IPS-NIHi7 (cell line): ENCODE data around the gene CST3.
A peak's percentile ranks its signal among the peaks of the same experiment; 100 is the strongest.
"Not testable (repeated sequence)": the region's sequence is repeated elsewhere in the genome, so short reads cannot be mapped to it uniquely, and the experiment has no call there.

Source experiments
- DNase-seq: peaks from one replicate; pipeline ENCODE4 v3.0.0; 2012; ENCODE audit warnings: mixed read lengths; ENCODE audit errors: extremely low spot score

CST3 gene

GRCh38 chr20:23643659-23644058 is 5.9 kb upstream of the CST3 start:
- no peak for DNase-seq

DNA sequence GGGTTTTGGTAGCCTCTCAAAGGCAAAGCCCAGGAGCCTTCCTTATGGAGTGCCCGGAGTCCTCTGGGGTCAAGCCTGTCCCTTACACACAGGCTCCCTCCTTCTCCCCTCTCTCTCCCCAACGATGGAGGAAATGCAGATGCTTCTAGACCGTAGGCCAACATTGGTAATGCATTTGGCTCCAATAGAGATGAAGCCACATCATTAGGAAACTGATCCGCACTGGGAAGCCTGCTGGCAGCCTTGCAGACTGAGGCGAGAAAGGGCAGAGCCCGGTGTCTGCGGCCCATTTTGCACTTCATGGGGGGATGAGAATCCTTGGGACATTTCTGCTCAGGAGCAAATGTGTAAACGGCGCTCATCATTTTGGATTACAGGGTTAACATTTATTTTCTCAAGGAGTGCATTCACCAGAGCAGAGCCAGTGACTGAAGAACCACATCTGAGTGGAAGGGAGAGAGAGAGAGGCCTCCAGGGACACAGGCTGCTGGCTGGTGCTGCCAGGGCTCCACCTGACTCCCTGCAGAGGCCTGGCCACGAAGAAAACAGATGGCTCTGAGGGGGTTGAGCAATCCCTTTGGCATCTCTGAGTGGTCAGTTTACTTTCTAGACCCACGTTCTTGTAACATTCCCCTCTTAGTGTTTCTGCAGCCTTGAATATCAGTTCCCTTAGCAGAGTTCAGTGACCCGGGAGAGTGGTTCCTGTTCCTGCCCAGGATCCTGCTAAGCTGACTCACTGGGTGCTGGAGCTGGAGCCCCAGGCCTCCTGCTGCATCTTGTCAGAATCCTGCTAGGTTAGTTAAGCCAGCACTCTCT is 4.4 kb upstream of the CST3 start:
- DNase-seq = no peak

DNA sequence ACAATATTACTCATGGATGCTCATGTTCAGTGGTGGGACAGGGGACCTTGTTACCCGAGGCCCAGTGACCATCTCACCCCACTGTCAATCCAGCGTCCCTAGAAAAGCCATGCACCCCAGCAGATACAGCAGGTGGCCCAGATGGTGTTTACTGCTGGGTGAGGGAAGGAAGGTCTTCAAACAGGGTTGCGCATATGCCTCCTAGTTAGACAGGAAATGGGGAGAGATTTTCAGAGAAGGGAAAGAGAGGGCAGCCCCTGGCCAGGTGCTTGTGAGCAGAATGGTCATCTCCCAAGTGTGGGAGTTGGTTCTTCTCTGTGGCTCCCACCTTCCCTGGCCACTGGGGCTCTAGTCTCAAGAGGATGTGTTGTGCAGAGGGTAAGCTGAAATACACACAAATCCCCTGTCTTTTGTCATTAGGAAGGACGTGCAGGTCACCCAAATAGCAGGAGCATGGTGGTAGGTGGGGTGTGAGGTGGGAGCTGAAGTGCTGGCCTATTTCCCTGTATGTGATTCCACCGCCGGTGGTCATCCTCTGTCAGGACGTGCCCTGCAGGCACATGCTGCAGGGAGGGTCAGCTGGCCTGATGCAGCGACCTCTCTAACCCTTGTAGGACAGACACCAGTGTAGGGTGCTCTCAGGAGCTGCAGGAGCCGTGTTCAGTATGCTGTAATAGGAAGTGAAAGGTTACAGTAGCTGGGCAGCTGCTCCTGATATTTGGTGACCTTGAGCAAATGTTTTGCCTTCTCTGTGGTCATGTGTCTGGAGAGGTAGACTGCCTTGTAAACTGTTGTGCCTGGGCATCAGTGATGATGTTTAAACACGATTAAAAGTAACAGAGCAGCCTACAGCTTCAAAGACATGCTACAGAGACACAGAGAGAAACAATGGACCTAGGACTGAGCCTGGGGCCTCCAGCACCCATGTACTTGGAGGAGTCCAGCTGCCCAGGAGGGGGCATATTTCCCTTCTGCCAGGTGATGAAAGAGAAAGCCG is 3.2 kb upstream of the CST3 start:
- DNase-seq = no peak

DNA sequence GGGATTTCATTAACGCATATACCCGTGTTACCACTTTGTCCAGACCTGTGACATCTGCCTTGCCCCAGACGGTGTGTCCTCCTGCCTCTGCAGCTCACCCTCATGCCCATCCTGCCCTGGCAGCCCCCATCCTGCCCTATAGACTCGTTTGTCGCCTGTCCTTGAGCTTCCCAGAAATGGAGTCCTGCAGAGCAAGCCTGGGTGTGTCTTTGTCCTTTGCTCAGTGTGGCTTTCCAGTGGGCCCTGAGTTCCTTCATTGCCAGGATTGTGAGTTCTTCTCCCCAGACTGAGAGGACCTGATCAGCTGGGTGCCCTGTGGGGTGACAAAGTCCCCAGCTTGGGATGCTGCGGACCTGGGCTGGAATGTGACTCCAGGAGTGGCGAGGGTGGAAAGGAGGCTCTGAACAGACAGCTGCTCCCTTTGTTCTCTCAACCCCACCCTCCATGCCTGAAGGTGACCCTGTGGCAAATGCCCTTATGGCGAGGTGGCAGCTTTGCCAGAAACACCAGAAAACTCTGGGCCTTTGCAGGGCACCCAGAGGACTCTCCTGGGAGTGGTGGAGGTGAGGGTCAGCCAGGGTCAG is 2.4 kb upstream of the CST3 start:
- DNase-seq = no peak

DNA sequence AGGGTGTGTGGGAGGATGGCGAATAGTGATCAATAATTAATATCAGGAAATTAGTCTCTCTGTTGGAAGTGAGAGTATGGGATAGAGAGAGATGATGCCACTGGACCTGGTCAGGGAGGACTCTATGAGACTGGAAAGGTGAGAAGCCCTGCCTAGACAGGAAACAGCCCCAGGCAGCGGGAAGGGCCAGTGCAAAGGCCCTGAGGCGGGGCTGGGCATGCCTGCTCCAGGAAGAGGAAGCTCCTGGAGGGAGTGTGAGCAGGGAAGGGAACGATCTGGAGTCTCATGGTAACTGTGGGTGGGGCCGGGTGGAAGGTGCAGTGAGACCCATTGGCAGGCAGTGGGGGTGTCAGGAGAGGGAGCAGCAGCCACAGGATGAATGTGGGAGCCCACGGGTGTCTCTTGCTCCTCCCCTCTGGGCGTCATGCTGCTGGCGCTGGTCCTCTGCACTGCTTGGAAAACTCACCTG is 1.8 kb upstream of the CST3 start:
- DNase-seq = no peak

DNA sequence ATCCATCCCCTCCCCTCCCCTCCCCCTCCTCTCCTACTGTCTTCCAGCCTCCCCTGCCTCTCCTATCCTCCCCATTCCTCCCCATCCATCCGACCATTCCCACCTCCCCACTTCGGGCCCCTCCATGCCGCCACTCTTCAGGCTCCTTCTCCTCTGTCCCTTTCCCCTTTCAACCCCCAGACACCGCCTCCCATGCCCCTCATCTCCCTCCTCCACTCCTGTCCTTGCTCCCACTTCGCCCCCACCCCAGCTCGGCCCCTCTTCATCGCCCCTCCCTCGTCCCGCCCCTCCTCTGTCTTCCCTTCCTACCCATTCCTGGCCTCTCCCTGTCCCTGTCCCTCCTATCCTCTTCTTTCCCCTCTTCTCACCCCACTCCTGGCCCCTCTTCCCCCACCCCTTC is 554 bp upstream of the CST3 start:
- DNase-seq = no peak

GRCh38 chr20:23636908-23637281 is 860 bp downstream of the CST3 start:
- DNase-seq = no peak

DNA sequence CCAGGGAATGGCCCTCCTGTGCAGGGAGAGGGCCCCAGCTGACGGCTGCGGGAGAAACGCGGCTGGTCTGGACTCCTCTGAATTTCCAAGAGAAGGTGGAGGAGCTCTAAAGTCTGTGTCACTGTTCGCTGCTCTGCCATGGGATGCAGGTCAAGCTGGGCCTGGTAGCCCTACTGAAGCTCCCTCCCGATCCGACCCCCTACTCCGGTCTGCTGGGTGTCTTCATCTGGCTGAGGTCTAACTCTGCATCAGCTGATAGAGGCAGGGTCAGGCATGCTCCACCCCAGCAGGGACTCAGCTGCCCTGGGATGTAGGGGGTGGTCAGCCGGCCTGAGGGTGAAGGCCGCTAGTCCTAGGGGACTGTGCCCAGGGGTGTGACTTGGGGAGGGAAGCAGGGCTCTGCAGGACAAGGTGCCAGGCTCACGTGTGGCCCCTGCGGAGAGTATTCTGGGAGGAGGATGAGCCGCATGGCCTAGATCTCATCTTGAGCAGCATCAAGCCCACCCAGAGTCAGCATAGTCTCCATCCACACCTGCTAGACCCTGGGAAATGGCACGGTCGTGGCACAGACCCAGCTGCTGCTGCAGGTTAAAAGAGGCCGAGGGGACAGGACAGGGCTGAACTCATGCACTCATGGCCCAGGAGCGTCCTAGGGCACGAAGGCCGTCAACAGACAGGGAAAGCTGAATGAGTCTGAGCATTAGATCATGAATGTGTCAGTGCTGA is 1.4 kb downstream of the CST3 start:
- DNase-seq = no peak

- not testable (repeated sequence) for DNase-seq
Measured at GRCh38 chr20:23635768-23636090, 2.0 kb downstream of the CST3 start.

DNA sequence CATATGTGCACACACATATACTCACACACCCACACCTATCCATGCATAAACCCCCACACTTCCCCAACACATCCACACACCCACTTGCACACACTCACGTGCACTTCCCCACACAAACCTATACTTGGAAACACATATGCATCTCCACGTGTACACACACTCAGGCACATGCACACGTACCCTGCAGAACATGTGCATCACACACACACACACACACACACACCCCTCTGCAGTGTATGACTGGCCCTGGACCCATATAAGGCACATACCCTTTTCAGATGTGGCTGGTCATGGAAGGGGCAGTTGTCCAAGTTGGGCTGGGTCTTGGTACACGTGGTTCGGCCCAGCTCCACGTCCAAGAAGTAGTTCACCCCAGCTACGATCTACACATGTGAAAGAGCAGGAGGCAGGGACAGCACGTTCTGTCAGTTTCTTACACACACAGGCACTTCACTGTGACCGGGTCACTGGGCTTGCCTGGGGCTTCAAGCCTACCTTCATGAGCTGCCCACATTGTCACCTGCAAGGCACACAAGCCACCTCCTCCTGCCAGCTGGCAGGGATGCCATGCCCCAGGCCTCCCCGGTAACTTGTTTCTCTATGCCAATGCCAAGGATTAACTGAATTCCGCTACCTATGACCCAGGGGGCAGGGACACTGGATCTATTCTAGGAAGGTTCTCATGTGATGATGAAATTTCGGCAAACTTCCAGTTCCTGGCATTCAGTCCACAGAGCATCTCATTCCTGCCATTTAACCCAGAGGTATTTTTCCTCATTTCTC is 2.6 kb downstream of the CST3 start:
- no peak for DNase-seq

DNA sequence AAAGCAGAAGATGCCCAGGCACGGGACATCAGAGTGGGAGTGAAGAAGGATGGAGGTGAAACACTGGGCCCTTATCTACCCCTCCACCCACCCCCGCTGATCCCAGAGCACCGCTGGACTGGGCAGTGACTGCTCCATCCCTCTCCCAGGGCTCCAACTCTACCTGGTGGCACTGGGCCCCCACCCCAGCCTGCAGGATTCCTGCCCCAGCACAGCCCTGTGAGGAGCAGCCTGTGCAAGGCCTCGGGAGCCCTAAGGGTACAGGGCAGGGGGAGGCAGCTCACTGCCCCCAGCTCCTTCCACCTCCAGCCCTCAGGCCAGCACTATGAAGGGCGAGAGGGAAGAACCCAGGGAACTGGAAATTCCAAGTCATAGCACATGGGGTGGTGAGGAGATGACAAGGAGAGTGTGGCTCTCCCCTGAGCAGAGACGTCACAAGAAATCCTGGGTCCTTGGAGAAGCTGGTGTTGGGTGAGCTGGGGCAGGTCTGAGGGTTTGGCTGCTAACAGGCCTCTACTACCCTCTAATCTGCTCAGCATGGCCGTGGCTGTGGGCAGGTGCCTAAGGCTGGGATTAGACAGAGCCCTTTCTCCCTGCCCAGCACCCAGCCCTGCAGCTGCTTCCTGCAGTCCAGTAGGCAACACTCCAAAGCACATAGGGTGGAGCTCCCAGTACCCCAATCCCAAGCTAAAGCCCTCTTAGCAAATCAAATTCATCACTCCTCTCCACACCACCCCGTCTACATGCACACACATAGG is 3.5 kb downstream of the CST3 start:
- no peak for DNase-seq

DNA sequence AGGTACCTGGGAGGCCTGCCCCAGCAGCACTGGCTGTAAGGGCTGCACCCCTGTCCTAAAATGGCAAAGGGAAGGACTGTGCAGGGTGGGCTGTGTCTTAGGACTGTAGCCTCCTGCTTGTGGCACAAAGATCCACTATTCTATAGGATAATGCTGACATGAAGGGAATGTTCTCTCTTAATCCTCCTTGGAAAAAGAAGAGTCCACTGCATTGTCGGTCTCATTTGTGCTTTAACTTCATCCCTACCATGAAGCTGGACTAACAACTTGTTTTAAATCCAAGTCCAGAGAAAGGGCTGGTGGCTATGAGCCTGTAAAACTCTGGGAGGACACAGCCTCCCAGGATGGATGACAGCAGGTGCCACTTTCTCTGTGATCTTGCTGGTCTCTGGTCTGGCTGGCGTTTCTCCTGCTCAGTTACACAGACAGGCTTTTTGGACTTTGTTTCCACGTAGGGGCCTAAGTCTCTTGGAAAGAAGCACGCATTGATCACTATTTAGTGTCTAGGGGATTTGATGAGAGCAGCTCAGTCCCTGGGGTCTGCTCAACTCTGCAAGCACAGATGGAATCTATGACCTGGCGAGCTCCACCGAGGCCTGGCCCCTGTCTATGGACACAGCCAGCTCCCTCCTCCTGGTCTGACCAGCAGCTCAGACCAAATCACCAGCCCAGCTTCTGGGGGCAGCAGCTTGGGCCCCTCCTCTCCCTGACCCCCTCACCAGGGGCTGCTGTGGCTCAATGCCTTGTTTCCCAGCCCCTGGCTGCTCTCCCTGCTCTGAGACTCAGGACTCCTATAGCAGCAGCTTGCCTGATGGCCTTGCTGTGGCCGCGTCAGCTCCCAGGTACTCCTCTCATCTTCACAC is 4.8 kb downstream of the CST3 start:
- DNase-seq = no peak

DNA sequence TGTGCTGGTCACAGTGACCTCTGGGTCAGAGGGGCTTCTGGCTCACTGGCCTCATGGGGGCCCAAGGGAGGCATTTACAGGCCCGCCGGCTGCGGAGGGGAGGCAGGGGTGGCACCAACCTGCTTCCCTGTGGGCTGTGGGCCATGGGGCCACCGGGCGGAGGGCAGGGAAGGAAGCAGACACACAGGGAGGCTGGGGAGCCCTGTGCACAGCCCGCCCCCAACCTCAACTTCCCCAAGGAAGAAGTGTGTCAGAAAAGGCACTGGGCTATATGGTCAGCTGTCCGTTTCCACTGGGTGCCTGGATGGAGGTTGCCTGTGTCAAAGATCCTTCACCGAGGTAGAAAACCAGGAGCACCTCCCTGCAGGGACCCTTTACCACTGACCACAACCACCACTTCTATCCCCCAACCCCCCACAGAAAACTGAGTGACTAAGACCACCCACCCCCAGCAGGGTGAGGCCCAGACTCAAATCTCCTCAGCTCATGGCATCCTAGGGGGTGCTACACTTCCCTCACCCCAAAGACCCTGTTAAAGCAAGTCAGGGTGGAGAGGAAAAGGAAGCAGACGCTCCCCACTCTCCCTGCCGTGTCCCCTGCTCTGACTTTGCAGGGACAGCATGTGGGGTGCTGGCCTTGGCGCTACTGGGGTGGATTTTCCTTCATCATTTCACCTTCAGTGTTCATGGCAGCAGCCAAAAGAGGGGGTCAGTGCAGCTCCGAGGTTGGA is 5.6 kb downstream of the CST3 start:
- DNase-seq = no peak

DNA sequence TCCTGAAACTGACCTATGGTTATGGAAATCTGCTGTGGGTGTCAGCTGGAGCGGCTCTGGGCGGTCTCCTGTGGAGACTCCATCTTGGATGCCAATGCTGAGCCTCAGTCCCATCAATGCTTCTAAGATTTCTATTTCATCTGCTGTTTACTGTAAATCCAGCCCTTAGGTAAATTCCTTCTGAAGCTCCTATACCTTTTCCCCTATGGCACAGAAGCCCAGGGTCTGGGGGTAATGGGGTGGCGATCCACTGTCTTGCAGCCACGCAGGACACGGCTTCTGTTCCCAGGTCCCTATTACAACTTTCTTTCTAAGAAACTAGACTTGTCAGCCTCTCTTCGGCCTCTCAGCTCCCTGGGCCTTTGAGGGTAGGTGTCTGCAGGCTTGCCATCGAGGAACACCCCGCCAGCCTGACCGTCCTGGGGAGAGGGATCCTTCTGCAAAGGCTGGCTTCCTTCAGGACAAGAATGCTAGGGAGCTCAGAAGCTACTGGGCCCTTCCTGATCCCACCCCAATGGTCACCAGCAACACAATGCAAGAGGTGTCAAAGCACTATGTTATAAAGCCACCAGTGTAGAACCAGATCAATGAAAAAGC is 6.4 kb downstream of the CST3 start:
- no peak for DNase-seq

GRCh38 chr20:23630392-23630849 is 7.3 kb downstream of the CST3 start:
- no peak for DNase-seq

DNA sequence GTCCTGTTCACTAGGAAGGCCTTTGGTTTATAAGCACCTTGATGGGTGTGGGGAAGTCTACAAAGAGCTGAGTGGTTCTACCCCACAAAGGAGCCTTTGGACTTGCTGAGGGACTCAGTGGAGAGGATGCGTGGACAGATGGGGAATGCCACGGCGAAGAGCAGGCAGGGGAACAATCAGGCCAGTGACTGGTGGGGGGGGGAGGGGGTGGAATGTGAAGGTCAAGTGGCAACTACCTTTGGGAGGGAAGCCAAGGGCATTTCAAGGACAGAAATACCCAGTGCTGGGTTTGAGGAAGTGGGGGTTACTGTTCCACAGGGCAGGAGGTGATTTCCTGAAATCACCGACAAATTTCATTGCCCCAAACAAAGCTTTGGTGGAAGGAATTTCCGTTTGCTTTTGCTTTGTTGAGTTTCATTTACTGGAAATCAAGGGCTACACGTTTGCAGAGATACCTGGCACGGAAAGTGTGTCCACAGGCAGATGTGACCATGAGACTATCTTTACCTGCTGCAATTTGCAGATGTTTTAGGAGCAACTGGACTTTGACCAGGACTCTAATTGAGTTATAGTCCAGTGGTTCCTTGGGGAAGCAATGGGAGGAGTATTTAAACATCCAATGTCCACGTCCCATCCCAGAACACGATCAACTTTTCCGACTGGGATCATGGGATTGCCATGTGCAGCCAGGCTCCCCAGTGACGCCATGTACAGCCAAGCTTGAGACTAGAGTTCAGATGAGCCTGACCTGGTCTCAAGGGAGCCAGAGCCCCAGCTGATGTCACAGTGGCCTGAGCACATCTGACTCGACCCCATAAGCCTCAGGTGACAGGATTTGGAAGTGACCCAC is 8.0 kb downstream of the CST3 start:
- no peak for DNase-seq

DNA sequence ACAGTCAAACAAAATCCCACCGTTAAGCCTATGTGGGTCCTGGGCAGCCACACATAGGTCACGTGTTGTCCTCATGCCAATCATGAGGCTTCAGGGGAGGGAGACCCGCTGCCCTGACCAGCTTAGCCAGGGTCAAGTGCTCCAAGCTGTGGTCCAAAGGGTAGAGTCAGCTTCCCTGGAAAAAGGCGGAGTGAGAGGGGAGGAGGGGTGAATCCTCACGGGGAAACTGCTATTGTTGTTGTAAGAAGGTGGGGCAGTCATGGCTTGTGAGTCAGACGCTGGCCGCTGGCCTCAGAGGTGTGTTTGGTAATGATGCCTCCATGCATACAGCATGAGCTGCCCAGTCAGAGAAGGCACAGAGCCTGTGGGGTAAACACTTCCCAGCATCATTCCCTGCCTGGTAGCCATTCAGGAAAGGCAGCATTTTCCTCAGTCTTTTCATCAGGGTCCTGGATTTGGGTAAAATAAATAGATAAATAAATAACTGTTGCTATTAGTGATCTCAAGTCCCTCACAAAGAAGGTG is 8.7 kb downstream of the CST3 start:
- peak; percentile 55 for DNase-seq
